Measurements from ENCODE around the gene CNTNAP5.
A peak's percentile ranks its signal among the peaks of the same experiment; 100 is the strongest.

CNTNAP5 gene

GRCh38 chr2:124025171-124025580, at the start of gene CNTNAP5:
Gene CNTNAP5 (plus strand): TSS chr2:124025287. CDS start chr2:124025651, 364 bp downstream.
- no peak for DNase-seq (ENCODE audit: low read depth in 2 of 2)

GRCh38 chr2:123976054-123976648, 48.9 kb upstream of the CNTNAP5 start:
- DNase-seq (ENCODE audit: low read depth in 2 of 2): no peak

- DNase-seq (ENCODE audit: low read depth in 2 of 2): no peak
Observed at GRCh38 chr2:123993728-123994323, 31.3 kb upstream of the CNTNAP5 start.

GRCh38 chr2:123999681-124000080, 25.4 kb upstream of the CNTNAP5 start:
- DNase-seq (ENCODE audit: low read depth in 2 of 2): no peak

GRCh38 chr2:124001696-124002430, 23.2 kb upstream of the CNTNAP5 start:
- no peak for DNase-seq (ENCODE audit: low read depth in 2 of 2)

- no peak for DNase-seq (ENCODE audit: low read depth in 2 of 2)
Observed at GRCh38 chr2:124018890-124019289, 6.2 kb upstream of the CNTNAP5 start.

- DNase-seq (ENCODE audit: low read depth in 2 of 2): no peak
Observed at GRCh38 chr2:124024561-124025170, 421 bp upstream of the CNTNAP5 start.

GRCh38 chr2:124025891-124026434, 876 bp downstream of the CNTNAP5 start:
- DNase-seq (ENCODE audit: low read depth in 2 of 2): no peak

- no peak for DNase-seq (ENCODE audit: low read depth in 2 of 2)
Observed at GRCh38 chr2:124026503-124026902, 1.4 kb downstream of the CNTNAP5 start.

GRCh38 chr2:124027182-124027581, 2.1 kb downstream of the CNTNAP5 start:
- DNase-seq (ENCODE audit: low read depth in 2 of 2): peak; percentile 8

GRCh38 chr2:124032799-124033198, 7.7 kb downstream of the CNTNAP5 start:
- no peak for DNase-seq (ENCODE audit: low read depth in 2 of 2)

- DNase-seq (ENCODE audit: low read depth in 2 of 2): no peak
Observed at GRCh38 chr2:124034265-124034664, 9.2 kb downstream of the CNTNAP5 start.

GRCh38 chr2:124035001-124035400, 9.9 kb downstream of the CNTNAP5 start:
- DNase-seq (ENCODE audit: low read depth in 2 of 2): no peak

GRCh38 chr2:124039032-124039431, 13.9 kb downstream of the CNTNAP5 start:
- no peak for DNase-seq (ENCODE audit: low read depth in 2 of 2)

GRCh38 chr2:124039762-124040291, 14.7 kb downstream of the CNTNAP5 start:
- no peak for DNase-seq (ENCODE audit: low read depth in 2 of 2)

- no peak for DNase-seq (ENCODE audit: low read depth in 2 of 2)
Observed at GRCh38 chr2:124045894-124046293, 20.8 kb downstream of the CNTNAP5 start.

GRCh38 chr2:124046332-124046731, 21.2 kb downstream of the CNTNAP5 start:
- DNase-seq (ENCODE audit: low read depth in 2 of 2): no peak

- DNase-seq (ENCODE audit: low read depth in 2 of 2): no peak
Observed at GRCh38 chr2:124048102-124048501, 23.0 kb downstream of the CNTNAP5 start.

GRCh38 chr2:124048664-124049063, 23.6 kb downstream of the CNTNAP5 start:
- DNase-seq (ENCODE audit: low read depth in 2 of 2): no peak

- no peak for DNase-seq (ENCODE audit: low read depth in 2 of 2)
Observed at GRCh38 chr2:124049136-124049535, 24.0 kb downstream of the CNTNAP5 start.

- no peak for DNase-seq (ENCODE audit: low read depth in 2 of 2)
Observed at GRCh38 chr2:124050833-124051497, 25.9 kb downstream of the CNTNAP5 start.

- no peak for DNase-seq (ENCODE audit: low read depth in 2 of 2)
Observed at GRCh38 chr2:124053796-124054195, 28.7 kb downstream of the CNTNAP5 start.

All from fibroblast of skin of left biceps (primary cell).